Measurements from ENCODE around the gene MRPL58. TPM values are rescaled to one million over a fixed set of nuclear protein-coding genes. Genes with fewer than 3 reads are reported as not detected.
A peak's percentile ranks its signal among the peaks of the same experiment; 100 is the strongest.
"Not testable (repeated sequence)": the region's sequence is repeated elsewhere in the genome, so short reads cannot be mapped to it uniquely, and the experiment has no call there.

MRPL58 gene
- total RNA-seq, 4 donors from 2014 or later = 37.8 to 55.1 (median 49.7) TPM

GRCh38 chr17:74968361-74968780 lies 44.1 kb upstream of the MRPL58 start:
- no peak for DNase-seq
- H3K9me3 ChIP-seq = no peaks in the 10 kb centered on the region
- H3K27me3 ChIP-seq = no peaks in the 10 kb centered on the region
- 73 to 81% methylated on average over 2 to 3 of the region's 5 CpGs for WGBS, 2 donors
- TF ChIP-seq POLR2A (IDR thresholded peaks at IDR 0.05) = no peak
- TF ChIP-seq, protein P1, sequence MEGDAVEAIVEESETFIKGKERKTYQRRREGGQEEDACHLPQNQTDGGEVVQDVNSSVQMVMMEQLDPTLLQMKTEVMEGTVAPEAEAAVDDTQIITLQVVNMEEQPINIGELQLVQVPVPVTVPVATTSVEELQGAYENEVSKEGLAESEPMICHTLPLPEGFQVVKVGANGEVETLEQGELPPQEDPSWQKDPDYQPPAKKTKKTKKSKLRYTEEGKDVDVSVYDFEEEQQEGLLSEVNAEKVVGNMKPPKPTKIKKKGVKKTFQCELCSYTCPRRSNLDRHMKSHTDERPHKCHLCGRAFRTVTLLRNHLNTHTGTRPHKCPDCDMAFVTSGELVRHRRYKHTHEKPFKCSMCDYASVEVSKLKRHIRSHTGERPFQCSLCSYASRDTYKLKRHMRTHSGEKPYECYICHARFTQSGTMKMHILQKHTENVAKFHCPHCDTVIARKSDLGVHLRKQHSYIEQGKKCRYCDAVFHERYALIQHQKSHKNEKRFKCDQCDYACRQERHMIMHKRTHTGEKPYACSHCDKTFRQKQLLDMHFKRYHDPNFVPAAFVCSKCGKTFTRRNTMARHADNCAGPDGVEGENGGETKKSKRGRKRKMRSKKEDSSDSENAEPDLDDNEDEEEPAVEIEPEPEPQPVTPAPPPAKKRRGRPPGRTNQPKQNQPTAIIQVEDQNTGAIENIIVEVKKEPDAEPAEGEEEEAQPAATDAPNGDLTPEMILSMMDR (IDR thresholded peaks at IDR 0.05) = no peak
- no peak overlapping the region for H3K27ac ChIP-seq
- peaks cover 3 to 18% of the 10 kb centered on the region in 2 donors for H3K4me1 ChIP-seq
- no peak overlapping the region for H3K4me3 ChIP-seq (replicated peaks in 1 of 3)
- H3K36me3 ChIP-seq = no peaks in the 10 kb centered on the region
- intact Hi-C loops (cut with DNase I) = no loop called here

GRCh38 chr17:74969501-74969900 lies 43.0 kb upstream of the MRPL58 start:
- DNase-seq; H3K4me3 ChIP-seq (replicated peaks in 1 of 3); H3K27ac ChIP-seq; H3K36me3 ChIP-seq; H3K9me3 ChIP-seq; H3K27me3 ChIP-seq; intact Hi-C loops (cut with DNase I): not testable (repeated sequence)
- 85 to 92% methylated on average over 5 of the region's 5 CpGs for WGBS, 2 donors
- peaks cover 3 to 18% of the 10 kb centered on the region in 2 donors for H3K4me1 ChIP-seq

DNA sequence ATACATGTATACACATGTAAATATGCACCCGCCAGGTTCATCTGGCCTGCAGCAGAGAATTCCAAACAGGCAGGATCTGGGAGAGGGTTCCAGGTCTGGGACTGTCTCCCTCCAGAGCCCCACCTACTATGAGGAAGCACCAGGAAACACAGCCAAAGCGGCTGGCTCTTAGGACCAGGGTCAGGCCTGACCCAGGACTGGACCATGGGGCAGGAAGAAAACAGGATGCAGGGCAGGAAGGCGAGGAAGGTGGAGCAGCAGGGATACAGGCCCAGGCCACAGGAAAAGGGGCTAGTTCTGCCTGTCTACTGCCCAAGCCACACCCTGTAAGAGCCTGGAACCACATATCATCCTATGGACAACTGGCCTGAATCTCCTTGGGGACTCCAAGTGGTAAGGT lies 42.1 kb upstream of the MRPL58 start:
- no peaks in the 10 kb centered on the region for H3K9me3 ChIP-seq
- no peak overlapping the region for H3K4me3 ChIP-seq (replicated peaks in 1 of 3)
- no peak for TF ChIP-seq POLR2A (IDR thresholded peaks at IDR 0.05)
- TF ChIP-seq, protein P1 (IDR thresholded peaks at IDR 0.05) = no peak
- H3K27me3 ChIP-seq = no peaks in the 10 kb centered on the region
- no peaks in the 10 kb centered on the region for H3K36me3 ChIP-seq
- peaks cover 3 to 18% of the 10 kb centered on the region in 2 donors for H3K4me1 ChIP-seq
- peak in 1 of 2 donors; percentile 28 for DNase-seq
- peak overlapping the region in 1 of 3 donors; percentile 63 for H3K27ac ChIP-seq
- intact Hi-C loops (cut with DNase I) = no loop called here
- WGBS, 2 donors = 84 to 90% methylated on average over 2 to 3 of the region's 3 CpGs

- H3K36me3 ChIP-seq = no peaks in the 10 kb centered on the region
- H3K9me3 ChIP-seq = no peaks in the 10 kb centered on the region
- no peaks in the 10 kb centered on the region for H3K27me3 ChIP-seq
- intact Hi-C loops (cut with DNase I) = no loop called here
- DNase-seq = no peak
- WGBS, 2 donors = 72 to 82% methylated on average over 7 to 8 of the region's 8 CpGs
- peak overlapping the region in 1 of 3 donors; percentile 74 for H3K4me3 ChIP-seq (replicated peaks in 1 of 3)
- no peak for TF ChIP-seq POLR2A (IDR thresholded peaks at IDR 0.05)
- TF ChIP-seq, protein P1 (IDR thresholded peaks at IDR 0.05) = no peak
- H3K4me1 ChIP-seq = peaks cover 3 to 18% of the 10 kb centered on the region in 2 donors
- peak overlapping the region in 2 of 3 donors; percentile 32 to 63 for H3K27ac ChIP-seq
These were observed 41.2 kb upstream of the MRPL58 start for GRCh38 chr17:74971069-74971841.

DNA sequence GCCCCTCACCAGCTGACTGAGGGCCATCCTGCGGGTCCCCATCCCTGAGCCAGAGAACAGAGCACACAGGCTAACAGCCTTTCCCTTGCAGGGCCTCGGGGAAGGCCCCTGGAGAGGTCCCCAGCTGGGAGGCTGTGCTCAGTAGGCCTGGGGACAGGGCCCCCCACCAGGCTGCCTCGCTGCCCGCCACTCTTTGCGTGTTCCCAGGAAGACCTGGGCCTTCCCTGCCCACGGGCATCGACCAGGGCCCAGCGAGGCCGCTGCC lies 40.7 kb upstream of the MRPL58 start:
- H3K27me3 ChIP-seq = no peaks in the 10 kb centered on the region
- no peaks in the 10 kb centered on the region for H3K9me3 ChIP-seq
- intact Hi-C loops (cut with DNase I) = no loop called here
- WGBS, 2 donors = 10 to 22% methylated on average over 1 to 2 of the region's 9 CpGs
- H3K36me3 ChIP-seq = no peaks in the 10 kb centered on the region
- TF ChIP-seq, protein P1 (IDR thresholded peaks at IDR 0.05) = no peak
- no peak for TF ChIP-seq POLR2A (IDR thresholded peaks at IDR 0.05)
- H3K4me1 ChIP-seq = peaks cover 3 to 18% of the 10 kb centered on the region in 2 donors
- H3K27ac ChIP-seq = peak overlapping the region in 2 of 3 donors; percentile 20 to 40
- peak overlapping the region in 2 of 3 donors; percentile 58 to 74 for H3K4me3 ChIP-seq (replicated peaks in 1 of 3)
- DNase-seq = no peak
